NCI-H2227 (cell line): ENCODE measurements around the gene ERCC1.

Source experiments
- DNase-seq: peaks from one replicate; lab custom pipeline; 2025; ENCODE audit not compliant: unreplicated experiment; lab: John Stamatoyannopoulos, UW

Gene ERCC1

DNA sequence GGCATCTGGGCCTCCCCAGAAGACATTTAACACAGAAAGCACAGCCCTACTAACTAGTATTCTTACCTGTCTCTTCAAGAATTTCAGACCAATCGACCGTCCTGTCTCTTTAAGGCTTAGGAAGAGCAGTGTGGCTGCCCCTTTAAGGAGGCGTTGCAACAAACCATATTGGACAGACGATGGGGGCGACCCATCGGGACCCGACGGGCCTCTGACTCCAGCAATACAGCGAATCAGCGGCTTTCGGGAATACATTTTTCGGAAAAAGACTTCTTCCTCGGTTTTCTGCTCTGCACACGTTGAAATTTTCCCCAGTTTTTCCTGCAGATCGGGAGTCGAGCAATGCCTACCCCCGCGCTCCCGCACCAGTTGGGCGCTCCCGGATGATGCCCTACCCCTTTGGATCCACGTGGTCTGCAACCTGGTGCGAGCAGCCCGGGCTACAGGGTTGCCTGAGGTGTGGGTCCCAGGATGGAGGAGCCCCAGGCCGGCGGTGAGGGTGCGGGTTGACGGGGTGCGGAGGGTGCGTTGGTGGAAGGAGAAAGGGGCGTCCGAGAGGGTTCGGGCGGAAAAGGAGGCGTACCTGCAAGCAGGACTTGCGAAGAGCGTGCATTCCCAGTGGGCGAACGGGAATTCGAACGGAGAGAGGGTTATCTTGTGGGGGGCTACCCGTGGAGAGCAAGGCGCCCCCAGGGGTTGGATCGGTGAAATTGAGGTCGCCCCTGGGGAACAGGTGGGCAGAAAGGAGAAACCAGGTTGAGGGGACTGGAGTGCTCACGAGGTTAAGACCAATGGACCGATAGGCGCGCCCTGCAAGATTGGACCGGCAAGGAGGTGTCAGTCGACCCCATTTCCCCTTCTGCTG, 17.3 kb downstream of the ERCC1 start, which contains the start of gene POLR1G:
TSS of gene POLR1G (plus strand) at position 419 of the 865 bp plus-strand sequence. CDS start at position 472, 53 bp downstream.
- peak; percentile 81 for DNase-seq

DNA sequence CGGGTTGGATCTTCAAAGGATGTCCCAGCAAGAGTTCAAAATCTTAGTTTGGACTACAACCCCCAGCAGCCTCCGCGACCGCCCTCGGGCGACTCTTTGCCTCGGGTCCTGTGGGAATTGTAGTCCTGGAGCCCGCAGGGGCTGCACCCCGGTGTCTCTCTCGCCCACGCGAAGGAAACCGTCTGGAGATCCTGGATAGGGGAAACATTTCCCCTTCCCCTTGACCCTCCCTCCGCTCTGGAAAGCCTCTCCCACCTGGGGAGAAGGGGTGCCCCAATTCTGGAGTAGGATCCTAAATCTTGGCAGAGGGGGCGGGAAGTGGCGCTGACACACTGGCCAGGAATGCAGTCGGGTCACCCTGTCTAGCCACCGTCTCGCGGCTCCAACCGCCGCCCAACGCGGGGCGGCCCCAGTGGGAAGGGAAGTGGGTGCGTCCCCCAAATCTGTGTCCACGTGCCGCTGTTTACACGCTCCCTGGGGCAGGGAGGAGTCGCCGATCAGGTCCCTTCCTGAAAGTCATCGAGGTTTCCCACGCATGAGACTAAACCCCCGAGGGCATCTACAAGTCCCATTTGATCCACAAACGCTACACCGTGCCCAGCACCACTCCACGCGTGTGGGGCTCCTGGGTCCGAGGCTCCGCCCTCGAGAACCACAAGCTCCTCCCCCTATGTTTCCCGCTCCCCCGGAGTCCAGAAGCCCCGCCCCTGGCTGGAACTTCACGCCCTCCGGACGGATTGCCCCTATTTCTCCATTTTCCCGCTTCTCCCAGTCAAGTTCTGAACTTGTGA, 18.1 kb downstream of the ERCC1 start:
- DNase-seq = peak; percentile 84

GRCh38 chr19:45404557-45405434, 18.9 kb downstream of the ERCC1 start, which contains the start of gene PPP1R13L:
Gene PPP1R13L (minus strand): TSS chr19:45405069. CDS start chr19:45398318, 6,751 bp downstream.
- DNase-seq = peak; percentile 81

DNA sequence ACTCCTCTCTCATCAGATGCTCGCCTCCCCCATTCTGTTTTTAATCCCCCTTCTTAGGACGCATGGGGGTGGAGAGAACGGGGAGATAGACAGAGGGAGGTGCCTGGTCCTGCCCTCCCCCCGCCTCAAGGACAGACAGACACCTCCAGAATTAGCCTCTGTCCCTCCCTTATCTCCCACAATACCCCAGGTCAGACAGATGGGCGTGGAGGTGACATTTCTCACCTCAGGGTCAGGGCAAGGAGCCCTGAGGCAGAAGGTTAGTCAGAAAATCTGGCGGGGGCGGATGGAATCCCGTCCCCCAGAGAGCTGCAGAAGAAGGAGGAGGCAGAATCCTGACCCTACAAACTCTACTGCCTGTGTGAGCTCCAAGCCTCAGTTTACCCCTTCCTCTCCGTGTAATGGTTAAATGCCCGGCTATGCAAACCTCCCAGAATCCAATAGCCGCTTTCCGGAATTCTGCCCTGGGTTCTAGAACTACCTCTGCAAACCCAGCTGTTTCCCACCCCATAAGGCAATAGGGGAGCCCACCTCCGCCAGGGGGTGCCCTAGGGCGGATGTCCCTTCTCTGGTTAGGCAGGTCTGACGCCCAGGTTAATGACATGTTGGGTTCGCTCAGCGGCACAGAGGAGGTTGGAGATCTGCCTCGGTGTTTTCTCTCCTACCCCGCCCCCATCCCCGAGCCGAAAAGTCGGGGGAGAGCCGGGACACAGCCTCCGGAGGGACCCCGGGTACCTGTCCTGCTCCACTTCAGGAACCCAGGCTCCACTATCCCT, 19.7 kb downstream of the ERCC1 start:
- peak; percentile 58 for DNase-seq

DNA sequence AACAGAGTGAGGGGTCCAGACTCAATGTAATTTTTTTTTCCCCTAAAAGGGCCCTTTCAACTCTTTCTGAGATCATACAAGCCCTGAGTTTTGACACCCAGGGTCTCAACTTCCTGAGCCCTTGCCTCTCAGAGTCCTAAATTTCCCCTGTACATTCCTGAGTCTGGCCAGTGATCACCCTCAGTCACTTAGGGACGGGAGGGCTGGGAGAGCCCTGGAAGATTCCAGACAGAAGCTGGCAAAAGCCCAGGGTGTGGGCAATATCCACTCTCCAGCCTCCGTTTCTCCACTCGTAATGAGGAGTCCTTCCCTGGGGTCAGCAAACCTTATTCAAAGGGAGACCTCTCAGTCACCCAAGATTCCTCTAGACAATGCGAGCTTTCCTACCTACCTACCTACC, 20.4 kb downstream of the ERCC1 start:
- DNase-seq = no peak

DNA sequence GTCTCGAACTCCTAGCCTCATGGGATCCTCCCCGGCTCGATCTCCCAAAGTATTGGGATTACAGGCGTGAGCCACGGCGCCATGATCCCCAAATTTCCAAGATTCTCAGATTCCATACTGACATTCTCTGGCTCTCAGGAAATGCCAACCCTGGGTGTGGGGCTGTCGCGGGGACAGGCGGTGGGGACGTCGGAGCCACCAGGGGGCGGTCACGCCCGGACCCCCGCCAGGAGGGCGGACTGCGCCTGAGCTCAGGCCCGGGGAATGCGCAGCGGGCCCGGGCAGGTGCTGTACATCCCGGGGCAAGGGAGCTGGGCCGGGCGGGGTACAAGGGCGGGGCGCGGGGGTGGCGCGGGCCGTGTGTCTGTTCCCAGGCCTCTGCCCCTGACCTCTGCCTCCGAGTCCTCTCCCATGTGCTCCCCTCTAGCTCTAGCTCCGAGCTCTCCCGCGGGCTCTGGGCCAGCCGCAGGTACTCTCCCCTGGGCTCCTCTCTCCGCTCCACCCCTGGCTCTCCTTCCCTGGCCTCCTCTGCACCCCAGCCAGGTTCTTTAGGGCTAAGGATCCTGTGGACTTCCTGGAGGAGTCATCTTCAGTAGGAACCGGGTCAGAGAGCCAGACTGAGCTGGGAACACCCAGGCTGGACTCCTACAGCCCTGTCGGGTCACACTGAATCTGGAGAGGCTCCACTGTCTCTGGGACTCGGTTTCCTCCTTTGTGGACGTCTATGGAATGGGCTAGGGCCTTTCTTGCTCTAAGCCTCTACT, 21.2 kb downstream of the ERCC1 start:
- DNase-seq = no peak

DNA sequence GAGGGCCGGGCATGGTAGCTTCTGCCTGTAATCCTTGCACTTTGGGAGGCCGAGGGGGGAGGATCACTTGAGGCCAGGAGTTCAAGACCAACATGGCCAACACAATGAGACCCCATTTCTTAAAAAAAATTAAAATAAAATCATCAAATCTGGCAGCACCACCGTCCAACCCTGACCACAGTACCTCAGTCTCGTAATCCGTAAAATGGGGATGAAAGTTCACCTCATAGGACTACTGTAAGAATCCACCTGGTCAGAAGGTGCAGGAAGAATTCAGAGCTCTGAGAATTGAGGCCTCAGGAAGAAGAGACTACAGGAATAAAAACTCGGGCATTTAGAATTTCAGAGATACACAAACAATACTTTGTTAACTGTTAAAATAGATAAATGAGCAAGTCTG, 21.9 kb downstream of the ERCC1 start:
- no peak for DNase-seq

- no peak for DNase-seq
These were observed 23.5 kb downstream of the ERCC1 start for GRCh38 chr19:45400192-45400591.

DNA sequence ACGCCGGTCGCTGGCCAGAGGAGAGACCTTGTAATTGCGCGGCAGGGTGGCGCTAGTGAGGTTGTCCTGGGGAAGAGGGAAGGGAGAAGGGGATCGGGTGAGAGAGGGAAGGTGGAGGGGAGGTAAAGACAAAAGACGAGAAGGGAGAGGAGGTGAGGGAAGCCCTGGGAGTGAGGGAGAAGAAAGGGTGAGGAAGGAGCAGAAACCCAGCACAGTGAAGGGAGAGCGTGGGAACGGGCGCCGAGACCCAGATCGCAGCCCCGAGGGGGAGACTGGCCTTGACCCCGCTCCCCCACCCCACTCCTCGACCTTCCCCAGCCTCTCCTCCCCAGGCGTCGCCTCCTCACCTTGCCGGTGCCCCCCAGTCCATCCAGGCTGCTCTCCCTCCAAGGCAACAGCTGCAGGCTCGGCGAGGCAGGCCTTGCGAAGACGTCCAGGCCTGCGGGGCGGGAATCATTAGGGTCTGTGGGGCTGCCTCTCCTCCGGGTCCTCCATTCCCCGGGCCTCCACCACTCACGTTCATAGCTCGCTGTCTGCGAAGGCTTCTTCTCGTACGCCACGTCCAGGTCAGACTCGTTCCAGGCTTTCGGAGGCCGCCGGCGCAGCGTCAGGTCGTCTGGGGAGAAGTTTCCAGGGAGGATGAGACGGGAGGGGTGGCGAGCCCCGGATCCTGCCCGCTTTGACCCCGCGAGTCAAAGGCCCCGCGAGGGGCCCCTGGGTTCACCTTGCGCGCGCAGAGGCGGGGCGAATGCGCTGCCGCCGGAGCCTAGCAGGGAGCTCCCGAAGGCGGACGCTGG, 27.7 kb downstream of the ERCC1 start:
- no peak for DNase-seq

DNA sequence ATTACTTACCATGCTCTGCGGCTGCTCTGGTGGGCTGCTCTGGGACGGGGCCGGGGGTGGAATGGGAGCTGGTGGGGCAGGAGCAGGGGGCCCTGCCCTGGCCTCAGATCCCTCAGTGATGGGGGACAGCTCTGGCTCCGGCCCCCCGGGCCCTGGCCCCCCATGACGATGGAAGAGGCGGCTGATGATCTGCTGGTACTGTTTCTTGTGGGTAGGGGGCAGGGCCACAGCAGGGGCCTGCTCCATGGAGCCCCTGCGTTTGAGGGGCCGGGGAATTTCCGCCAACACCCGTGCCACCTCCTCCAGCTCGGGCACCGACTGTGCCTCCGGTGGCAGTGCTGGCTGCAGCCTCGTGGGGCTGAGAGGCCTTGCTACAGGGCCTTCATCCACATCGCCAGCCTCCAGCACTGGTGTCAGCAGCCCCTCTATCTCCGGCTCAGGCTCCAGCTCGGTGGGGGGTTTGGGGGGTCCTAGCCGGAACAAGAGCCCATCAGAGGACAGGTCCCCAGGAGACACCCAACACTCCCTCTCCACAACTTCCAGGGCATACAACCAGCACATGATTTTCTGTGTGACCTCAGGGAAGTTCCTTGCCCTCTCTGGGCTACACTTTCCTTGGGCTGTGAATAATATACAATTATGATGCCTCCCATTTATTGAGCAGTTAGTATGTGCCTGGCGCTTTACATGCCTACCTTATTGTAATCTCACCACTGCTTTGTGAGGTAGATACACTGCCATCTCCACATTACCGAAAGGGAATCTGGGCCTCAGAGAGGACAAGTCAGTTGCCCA, 31.6 kb downstream of the ERCC1 start:
- DNase-seq = no peak

DNA sequence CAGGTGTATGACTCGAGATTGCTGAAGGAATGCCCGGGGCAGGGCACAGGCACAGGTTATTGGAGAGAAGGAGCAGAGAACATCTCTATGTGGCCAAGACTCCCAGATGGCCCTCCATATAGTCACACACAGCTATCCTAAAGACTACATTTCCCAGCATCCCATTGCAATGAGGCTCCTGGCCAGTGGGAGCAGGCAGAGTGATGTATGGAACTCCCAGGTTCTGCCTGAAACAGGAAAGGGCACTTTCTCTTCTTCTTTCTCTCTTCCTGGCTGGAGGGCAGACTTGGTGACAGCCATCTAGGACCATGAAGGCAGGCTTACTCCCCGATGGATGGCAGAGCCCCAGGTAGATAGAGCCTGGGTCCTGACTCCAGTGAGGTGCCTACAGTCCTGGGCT, 32.4 kb downstream of the ERCC1 start:
- DNase-seq = peak; percentile 21

- DNase-seq = no peak
These were observed 38.1 kb downstream of the ERCC1 start for GRCh38 chr19:45385392-45386221.

GRCh38 chr19:45382426-45382825, 41.3 kb downstream of the ERCC1 start:
- no peak for DNase-seq

DNA sequence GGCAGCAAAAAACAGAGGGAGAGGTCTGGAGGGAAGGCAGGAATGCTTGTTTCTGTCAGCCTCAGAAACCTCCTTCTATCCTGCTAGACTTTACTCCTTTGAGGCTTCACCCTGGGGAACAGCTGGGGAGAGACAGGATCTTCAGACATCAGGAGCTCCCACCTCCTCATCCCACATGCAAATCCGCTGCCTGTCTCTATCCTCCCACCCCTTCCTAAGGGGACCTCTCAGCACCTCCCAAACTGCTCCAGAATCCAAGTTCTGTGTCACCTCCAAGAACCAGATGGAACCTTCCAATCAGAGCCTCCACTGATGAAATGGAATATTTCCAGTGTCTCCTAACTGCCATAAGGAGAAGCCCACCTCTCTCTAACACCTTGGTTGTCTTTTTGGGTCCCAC, 43.6 kb downstream of the ERCC1 start:
- DNase-seq = no peak

DNA sequence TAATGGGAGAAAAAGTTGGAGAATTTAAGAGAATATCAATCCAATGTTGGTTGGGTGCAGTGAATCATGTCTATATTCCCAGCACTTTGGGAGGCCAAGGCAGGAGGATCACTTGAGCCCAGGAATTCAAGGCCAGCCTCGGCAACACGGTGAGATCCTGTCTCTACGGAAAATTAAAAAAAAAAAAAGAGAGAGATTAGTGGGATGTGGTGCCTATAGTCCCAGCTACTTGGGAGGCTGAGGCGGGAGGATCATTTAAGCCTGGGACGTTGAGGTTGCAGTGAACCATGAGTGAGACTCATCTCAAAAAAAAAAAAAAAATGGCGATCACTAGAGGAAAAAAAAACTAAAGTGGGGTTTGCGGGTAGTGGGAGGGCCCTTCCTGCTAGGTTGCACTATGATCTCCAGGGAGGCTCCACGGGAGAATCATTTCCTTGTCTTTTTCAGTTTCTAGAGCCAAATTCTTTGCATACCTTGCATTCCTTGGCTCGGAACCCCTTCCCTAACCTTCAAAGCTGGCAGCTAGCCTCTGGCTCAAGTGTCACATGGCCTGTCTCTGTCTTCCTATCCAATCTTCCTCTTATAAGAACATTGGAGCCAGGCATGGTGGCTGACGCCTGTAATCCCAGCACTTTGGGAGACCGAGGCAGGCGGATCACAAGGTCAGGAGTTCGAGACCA, 47.5 kb downstream of the ERCC1 start:
- DNase-seq = no peak

DNA sequence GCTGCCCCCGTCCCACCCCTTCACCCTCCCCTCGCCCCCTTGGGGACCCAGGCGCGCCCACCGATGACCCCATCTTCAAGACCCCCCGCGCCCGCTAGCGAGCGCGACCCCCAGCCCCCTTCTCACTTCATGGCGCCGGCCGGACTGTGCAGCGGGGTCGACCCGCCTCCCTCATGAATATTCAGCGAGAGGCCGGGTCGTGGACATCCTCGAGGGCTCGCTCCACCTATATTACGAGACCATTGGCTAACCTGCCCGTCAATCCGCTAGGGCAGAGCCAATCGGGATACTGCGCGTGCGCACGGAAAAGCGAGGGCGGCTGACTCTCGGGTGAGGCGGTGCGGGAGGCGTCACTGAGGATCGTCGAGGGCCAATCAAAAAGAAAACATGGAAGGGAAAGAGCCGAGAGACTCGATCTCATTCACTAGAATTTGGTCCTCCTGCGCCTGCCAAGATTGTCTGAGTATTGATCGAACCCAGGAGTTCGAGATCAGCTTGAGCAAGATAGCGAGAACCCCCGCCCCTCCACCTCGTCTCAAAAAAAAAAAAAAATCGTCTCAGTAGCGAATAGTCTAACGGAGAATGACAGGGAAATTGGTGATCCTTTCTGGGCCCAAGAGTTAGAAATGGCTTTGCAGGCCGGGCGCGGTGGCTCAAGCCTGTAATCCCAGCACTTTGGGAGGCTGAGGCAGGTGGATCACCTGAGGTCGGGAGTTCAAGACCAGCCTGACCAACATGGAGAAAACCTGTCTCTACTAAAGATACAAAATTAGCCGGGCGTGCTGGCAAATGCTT, 53.1 kb downstream of the ERCC1 start, which contains the start of gene ERCC2:
TSS of gene ERCC2 (minus strand) at position 164 of the 795 bp plus-strand sequence. CDS start at position 131, 33 bp downstream.
- DNase-seq = peak; percentile 97
